Right renal pelvis (tissue), 4 donors: ENCODE data around the gene GLRX3. TPM values are rescaled to one million over a fixed set of nuclear protein-coding genes. Genes with fewer than 3 reads are reported as not detected.
"Not testable (repeated sequence)": the region's sequence is repeated elsewhere in the genome, so short reads cannot be mapped to it uniquely, and the experiment has no call there.

Source experiments
- DNase-seq, 4 donors: peaks; one replicate each; pipeline ENCODE4 v3.0.0-alpha.2; 2013; ENCODE audit warnings: low read depth in 4 of 4, low spot score in 3 of 4, missing footprints in 1 of 4
- polyA plus RNA-seq, 4 donors: library from polyadenylated mRNA; unstranded; fragments of 120-200 nt; gene quantifications; one replicate each; pipeline ENCODE4 v1.2.1, GENCODE V29; 2013; ENCODE audit not compliant: insufficient read length in 4 of 4

GLRX3 gene
- polyA plus RNA-seq, 4 donors = 82.1 to 95.7 (median 90.6) TPM

DNA sequence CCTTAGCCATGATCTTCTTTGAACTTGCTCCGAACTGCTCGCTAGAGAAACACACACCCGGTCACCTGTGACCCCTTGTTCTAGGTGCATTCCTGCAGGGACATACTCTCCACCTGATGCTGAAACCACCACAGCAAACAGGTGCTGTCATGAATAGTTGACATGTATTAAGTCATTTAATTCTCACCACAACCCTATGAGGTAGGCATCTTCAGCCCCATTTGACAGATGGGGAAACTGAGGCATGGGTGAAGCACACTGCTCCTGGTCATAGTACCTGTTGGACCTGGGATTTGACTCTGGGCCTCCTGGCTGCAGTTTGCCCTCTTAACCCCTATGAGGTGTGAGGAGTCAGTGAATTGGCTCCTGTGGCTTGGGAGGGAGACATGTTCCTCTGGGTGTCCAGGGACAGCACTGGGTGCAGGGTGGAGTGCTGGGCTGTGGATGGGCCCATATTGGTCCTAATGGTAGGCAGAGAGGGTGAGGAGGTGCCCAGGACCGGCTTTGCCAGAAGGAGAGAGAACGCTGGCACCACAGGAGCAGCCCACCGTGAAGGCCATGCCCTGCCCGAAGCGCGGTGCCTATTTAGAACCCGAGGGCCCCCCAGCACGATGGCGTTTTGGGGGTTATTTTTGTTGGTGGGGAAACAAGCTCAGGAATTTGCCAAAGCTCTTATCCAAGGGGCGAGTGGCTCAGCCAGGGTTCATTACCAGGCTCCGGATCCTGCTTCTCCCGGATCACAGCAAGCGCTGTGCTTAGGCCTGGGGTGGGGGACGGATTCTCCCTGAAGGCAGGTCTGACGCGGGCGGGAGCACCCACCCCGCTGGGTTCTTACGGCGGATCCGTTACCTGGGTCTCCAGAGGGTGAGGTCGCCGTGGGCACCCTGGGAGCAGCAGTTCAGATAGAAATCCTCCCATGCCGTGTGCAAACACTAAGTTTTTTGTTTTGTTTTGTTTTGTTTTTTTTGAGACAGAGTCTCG is 52.3 kb downstream of the GLRX3 start:
- DNase-seq = no peak

DNA sequence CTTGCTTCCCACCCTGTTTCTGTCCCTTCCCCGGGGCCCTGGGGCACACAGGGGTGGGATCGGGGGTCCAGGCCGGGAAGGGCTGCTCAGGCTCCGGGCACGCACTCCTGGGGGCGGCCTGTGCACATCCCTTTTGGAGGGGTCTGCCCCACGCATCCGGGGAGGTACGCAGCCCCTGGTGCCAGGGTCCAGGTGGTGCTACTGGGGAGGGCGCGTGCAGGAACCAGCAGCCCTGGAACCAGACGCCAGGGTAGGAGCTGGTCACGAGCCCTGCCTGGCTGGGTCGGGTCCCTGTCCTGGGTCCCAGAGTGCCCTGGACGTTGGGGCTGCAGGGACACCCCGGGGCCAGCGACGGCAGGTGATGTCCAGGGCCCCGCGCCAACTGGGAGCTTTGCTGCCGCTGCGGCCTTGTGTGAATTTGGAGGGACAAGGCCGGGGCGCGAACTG is 53.4 kb downstream of the GLRX3 start:
- DNase-seq = no peak

- peak; percentile 80 to 91 (median 80) for DNase-seq
Measured at GRCh38 chr10:130190055-130190736, 54.0 kb downstream of the GLRX3 start.

DNA sequence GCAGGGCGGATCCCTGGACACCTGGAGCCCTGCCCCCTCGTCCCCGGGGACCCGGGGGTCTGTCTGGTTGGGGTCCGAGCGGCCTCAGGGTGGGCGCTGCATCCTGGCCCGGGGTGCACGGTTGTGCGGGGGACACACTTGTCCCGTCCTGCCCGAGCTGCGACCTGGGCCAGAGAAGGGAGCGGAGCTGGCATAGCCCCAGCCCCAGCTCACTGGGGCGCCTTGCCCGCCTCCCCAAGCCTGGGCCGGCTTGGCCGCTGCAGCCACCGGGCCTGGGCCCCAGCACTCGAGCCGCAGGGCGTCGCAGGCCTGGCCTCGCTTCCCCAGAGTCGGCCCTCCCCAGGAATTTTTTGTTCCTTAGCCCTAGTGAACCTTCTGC is 54.5 kb downstream of the GLRX3 start:
- no peak for DNase-seq

DNA sequence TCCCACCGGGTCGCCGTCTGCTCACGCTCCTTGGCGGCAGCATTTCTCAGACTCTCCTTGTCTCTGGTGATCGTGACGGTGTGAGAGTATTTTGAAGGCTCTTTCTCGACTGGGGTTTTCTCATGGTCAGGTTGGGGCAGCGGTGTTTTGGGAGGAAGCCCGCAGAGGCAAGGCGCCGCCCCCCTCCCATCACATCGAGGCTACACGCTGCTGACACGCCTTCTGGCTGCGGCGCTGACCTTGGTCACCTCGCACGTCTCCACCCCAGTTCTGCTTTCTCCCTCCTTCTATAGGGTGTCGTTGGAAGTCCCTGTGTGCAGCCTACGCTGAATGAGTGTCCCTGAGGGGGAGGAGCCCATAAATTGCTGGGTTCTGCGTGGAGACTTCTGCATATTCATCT is 55.2 kb downstream of the GLRX3 start:
- DNase-seq = no peak

DNA sequence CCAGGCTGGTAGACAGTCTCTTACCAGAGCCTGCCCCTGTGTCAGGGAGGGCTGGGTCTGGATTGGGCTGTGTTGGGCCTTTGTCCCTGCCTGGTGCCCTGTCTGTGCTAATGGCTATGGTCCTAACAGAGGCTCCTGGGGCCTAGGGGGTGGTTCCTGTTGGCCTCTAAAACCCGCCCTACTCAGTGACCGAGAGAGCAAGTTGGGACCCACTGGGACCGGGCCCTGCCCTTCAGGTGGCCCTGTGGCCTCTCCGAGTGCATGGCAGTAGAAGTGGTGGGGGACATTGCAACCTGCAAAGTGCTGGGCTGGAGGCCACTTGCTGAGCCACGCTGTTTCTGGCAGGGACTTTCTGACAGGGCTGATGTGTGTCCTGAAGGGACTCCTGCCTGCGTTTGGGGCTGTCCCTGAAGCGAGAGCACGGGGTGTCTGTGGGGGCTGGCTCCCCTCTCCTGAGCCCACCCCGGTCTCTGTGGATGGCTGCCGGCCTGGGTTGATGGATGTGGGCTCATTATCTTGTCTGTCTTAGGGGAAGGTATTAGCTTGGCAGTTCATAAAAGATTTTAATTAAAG is 56.2 kb downstream of the GLRX3 start:
- DNase-seq = no peak

GRCh38 chr10:130193033-130193432 is 56.8 kb downstream of the GLRX3 start:
- no peak for DNase-seq

GRCh38 chr10:130193493-130194193 is 57.5 kb downstream of the GLRX3 start:
- no peak for DNase-seq

GRCh38 chr10:130194194-130194990 is 58.2 kb downstream of the GLRX3 start:
- no peak for DNase-seq

DNA sequence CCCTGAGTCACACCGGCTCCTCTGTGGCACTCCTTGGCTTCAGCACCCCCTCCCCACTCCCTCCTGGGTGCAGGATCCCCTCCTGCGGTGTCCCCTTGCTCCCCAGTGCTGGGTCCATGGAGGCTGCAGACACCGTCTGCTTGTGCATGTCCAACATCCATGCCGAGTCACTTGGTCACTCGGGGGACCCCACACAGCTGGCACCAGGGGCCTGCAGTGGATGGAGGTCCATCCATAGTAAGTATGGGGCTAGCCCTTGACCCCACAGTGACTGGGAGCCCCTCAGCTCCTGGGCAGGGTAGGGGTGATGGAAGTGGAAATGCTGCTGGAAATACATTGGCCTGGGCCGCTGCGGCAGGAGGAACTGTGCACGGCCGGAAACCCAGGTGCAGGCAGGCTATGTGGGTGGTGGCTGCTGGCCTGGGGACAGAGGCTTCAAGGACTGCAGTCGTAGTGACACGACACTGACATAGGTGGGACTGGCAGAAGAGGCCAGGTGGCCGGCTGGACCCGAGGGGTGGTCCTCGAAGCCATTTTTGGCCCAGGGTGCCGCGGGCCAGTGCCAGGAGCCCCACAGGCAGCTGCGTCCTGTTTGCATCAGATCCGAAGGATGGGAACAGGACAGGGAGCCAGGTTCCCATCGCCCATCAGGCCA is 58.9 kb downstream of the GLRX3 start:
- DNase-seq = no peak

GRCh38 chr10:130195746-130196294 is 59.6 kb downstream of the GLRX3 start:
- no peak for DNase-seq

DNA sequence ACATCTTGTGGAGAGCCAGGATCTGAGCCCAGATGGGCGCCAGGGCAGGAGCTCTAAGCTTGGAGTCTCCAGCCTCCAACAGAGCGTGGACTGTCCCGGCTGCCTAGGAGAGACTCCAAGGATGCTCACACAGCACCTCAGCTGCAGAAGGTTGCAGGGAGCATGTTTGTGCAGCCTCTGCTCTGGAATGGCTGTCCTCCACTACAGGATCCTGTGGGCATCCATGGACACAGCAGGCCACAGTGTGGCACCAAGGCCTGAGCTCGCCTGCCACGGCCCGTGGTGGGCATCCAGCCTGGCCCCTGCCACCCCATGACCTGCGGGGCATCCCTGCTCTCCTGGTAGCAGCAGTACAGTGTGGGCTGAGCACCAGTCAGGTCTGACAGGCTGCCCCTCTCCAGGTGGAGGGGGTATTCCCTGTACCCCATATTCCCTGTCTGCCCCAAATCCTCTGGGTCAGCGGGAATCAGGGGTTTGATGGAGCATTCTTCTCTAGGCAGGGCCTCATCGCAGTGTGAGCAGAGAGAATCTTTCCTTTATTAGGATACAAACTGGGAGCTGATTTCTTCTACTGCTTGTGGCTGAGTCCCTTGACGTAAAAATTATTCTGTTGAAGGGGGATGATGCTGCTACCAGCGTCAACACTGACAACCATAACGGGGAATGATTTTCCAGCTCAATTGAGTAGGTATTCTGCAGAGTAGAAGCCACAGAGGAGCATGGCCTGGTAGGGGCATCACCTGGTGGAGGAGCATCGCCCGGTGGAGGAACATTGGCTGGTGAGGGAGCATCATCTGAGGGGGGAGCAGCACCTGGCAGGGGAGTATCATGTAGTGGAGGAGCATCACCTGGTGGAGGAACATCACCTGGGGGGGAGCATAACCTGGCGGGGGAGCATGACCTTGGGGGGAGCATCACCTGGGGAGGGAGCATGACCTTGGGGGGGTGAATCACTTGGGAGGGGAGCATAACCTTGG is 60.6 kb downstream of the GLRX3 start:
- DNase-seq = no peak

DNA sequence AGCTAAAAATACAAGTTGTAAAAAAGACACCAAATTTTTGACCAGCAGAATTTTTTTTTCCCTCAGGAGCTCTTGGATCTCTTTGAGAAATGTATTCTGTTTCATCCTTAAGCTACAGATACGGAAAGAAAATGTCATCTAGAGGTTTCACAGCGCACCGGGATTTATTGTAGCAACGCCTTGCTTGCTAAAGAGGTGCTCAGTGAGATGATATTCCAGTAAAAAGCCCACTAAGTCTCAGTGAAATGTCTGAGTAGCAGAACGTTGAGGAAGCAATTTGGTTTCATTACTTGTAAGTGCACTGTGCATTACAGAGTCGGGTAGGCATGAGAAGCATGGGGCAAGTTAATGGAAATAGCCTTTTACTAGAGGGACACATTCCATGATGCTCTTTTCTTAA is 62.5 kb downstream of the GLRX3 start:
- no peak for DNase-seq

- DNase-seq = no peak
Measured at GRCh38 chr10:130200179-130201042, 64.2 kb downstream of the GLRX3 start.

DNA sequence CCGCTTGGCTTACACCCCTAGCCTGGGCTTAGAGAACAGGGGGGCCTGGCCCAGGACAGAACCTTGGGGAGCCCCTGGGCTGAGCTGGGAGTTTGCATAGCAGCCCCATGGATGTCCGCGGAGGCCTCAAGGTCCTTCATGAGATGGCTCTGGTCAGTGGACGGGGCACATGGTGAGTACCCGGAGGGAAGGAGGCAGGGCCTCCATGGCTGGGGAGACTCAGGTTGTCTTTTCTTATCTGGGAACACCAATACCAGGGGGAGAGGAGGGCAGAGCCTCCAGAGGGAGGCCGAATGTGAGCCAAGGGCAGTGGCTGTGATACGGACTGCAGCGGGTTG is 64.8 kb downstream of the GLRX3 start:
- no peak for DNase-seq

DNA sequence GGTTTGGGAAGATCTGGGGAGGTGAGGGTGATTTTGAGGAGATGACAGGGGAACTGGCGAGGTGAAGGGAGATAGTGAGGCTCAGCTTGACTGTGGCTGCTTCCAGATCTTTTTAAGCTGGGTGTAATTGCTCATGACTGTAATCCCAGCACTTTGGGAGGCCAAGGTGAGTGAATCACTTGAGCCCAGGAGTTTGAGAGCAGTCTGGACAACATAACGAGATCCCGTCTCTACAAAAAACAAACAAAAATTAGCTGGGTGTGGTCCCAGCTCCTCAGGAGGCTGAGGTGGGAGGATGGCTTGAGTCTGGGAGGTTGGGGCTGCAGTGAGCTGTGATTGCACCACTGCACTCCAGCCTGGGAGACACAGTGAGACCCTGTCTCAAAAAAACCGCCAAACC is 66.0 kb downstream of the GLRX3 start:
- not testable (repeated sequence) for DNase-seq

GRCh38 chr10:130202984-130203621 is 66.9 kb downstream of the GLRX3 start:
- DNase-seq = peak in 1 of 4 donors; percentile 17
